HepG2 (cell line): ENCODE results near the gene OTOG. TPM values are rescaled to one million over a fixed set of nuclear protein-coding genes. Genes with fewer than 3 reads are reported as not detected.

Source experiments
- ATAC-seq: fragments of 200-7000 bp; cut with Tn5 transposase; 3 replicates; pipeline ENCODE4 v1.9.1; 2020; ENCODE audit warnings: mild to moderate bottlenecking, moderate library complexity
- BruUV-seq: library from RNA; stranded (reverse); fragments of 400-500 nt; replicated peaks from 2 replicates; lab custom pipeline; 2021; lab: Mats Ljungman, UMichigan
- CTCF ChIA-PET: fragments of 300-600 bp; formaldehyde crosslinking; extraction: SDS; loops from one replicate; lab custom pipeline; 2021; ENCODE audit warnings: low total read pairs, inconsistent platforms, low intra/inter-chr PET ratio; lab: Yijun Ruan, JAX
- POLR2A ChIA-PET: fragments of 350-600 bp; sonication (Branson Sonifier 250); formaldehyde crosslinking; loops from one replicate; lab custom pipeline; 2020; ENCODE audit warnings: antibody characterized with exemption, inconsistent platforms; lab: Yijun Ruan, JAX
- DNase-seq: peaks from one replicate; pipeline ENCODE4 v3.0.0-alpha.2; 2015; ENCODE audit warnings: low spot score
- FAIRE-seq: peaks from 3 replicates; lab custom pipeline; 2011; peaks lifted over from hg19 to GRCh38; lab: Jason Lieb, UNC
- H2AFZ ChIP-seq: one replicate; pipeline ENCODE4 v1.6.1; 2011; ENCODE audit warnings: low read length, inconsistent platforms
- H3K27ac ChIP-seq: fragments of 300-600 bp; 3 replicates; pipeline ENCODE4 v1.8.0; 2011; ENCODE audit warnings: mixed run types, mild to moderate bottlenecking, mixed read lengths, low read length, inconsistent platforms; ENCODE audit not compliant: insufficient read depth; ENCODE audit errors: extremely low read length
- H3K27me3 ChIP-seq, 2 experiments: fragments of 200-600 bp in 1 of 2; 2 replicates in 1 of 2; 3 replicates in 1 of 2; pipeline versions ENCODE4 v1.6.0 to v1.8.0; 2011; ENCODE audit warnings: low read length in 2 of 2, mild to moderate bottlenecking in 2 of 2, moderate library complexity in 2 of 2, inconsistent platforms in 1 of 2; ENCODE audit not compliant: insufficient read depth in 2 of 2, control insufficient read depth in 1 of 2
- H3K36me3 ChIP-seq, 2 experiments: fragments of 200-600 bp in 1 of 2; replicated peaks in 1 of 2; 2 replicates in 1 of 2; 3 replicates in 1 of 2; pipeline versions ENCODE4 v1.5.1 to v1.8.0; 2011; ENCODE audit warnings: low read length in 2 of 2, inconsistent platforms in 1 of 2; ENCODE audit not compliant: insufficient read depth in 2 of 2, control insufficient read depth in 1 of 2
- H3K4me1 ChIP-seq: 2 replicates; pipeline ENCODE4 v1.5.1; 2012; ENCODE audit warnings: low read length, inconsistent platforms; ENCODE audit not compliant: insufficient read depth
- H3K4me2 ChIP-seq: 2 replicates; pipeline ENCODE4 v1.6.0; 2011; ENCODE audit warnings: low read depth, low read length, inconsistent platforms
- H3K4me3 ChIP-seq, 3 experiments: fragments of 200-600 bp in 1 of 3; sonication (generic), shearing (Covaris generic) in 1 of 3; replicated peaks in 1 of 3; 2 replicates each; pipeline ENCODE4 v1.5.1; 2011 to 2016; ENCODE audit warnings: low read length in 3 of 3, inconsistent platforms in 2 of 3, low read depth in 2 of 3, mild to moderate bottlenecking in 2 of 3, control low read depth in 1 of 3, mixed read lengths in 1 of 3; ENCODE audit not compliant: insufficient read depth in 1 of 3
- H3K79me2 ChIP-seq: one replicate; pipeline ENCODE4 v1.6.1; 2011; ENCODE audit warnings: low read length, inconsistent platforms; ENCODE audit not compliant: insufficient read depth
- H3K9ac ChIP-seq: 2 replicates; pipeline ENCODE4 v1.6.0; 2011; ENCODE audit warnings: mild to moderate bottlenecking, low read depth, low read length, inconsistent platforms; ENCODE audit not compliant: insufficient read depth
- H3K9me3 ChIP-seq: 2 replicates; pipeline ENCODE4 v1.5.1; 2012; ENCODE audit warnings: mild to moderate bottlenecking, low read length
- H4K20me1 ChIP-seq: 2 replicates; pipeline ENCODE4 v1.6.0; 2011; ENCODE audit warnings: inconsistent platforms, mild to moderate bottlenecking, low read length, moderate library complexity; ENCODE audit not compliant: insufficient read depth
- ARID3A ChIP-seq: IDR thresholded peaks from 2 replicates; pipeline ENCODE4 v1.6.1; 2012; ENCODE audit warnings: low read depth, low read length, improper control_type of control experiment
- CC2D1A ChIP-seq: sonication (generic); formaldehyde crosslinking; IDR thresholded peaks from 2 replicates; pipeline ENCODE4 v1.8.1; 2023; ENCODE audit warnings: mild to moderate bottlenecking, missing genetic modification reagents
- CSRNP2 ChIP-seq: sonication (generic); formaldehyde crosslinking; conservative IDR thresholded peaks from 2 replicates; pipeline ENCODE4 v1.8.0; 2022; ENCODE audit warnings: low read depth, missing genetic modification reagents
- ETV5 ChIP-seq: IDR thresholded peaks from 2 replicates; pipeline ENCODE4 v1.6.1; 2018; ENCODE audit warnings: missing biosample characterization, missing genetic modification reagents, inconsistent platforms, borderline replicate concordance
- GATAD1 ChIP-seq: IDR thresholded peaks from 2 replicates; pipeline ENCODE4 v1.6.1; 2016; ENCODE audit warnings: missing genetic modification reagents, missing compliant biosample characterization
- GZF1 ChIP-seq: sonication (generic); formaldehyde crosslinking; IDR thresholded peaks from 2 replicates; pipeline ENCODE4 v1.5.1; 2020; ENCODE audit warnings: mild to moderate bottlenecking, missing genetic modification reagents
- IRX3 ChIP-seq: sonication (generic); formaldehyde crosslinking; IDR thresholded peaks from 2 replicates; pipeline ENCODE4 v1.8.1; 2023; ENCODE audit warnings: mild to moderate bottlenecking, low read depth, missing genetic modification reagents, borderline replicate concordance
- KDM5B ChIP-seq: sonication (generic); formaldehyde crosslinking; IDR thresholded peaks from 2 replicates; pipeline ENCODE4 v1.4.0; 2020; ENCODE audit warnings: missing genetic modification reagents, mild to moderate bottlenecking, borderline replicate concordance
- ONECUT2 ChIP-seq: sonication (generic); formaldehyde crosslinking; IDR thresholded peaks from 2 replicates; pipeline ENCODE4 v1.4.0; 2020; ENCODE audit warnings: missing genetic modification reagents
- ZFP36L2 ChIP-seq: sonication (generic); formaldehyde crosslinking; IDR thresholded peaks from 2 replicates; pipeline ENCODE4 v1.4.0; 2020; ENCODE audit warnings: missing genetic modification reagents
- ZIK1 ChIP-seq: sonication (generic); formaldehyde crosslinking; IDR thresholded peaks from 2 replicates; pipeline ENCODE4 v1.5.0; 2020; ENCODE audit warnings: mild to moderate bottlenecking, low read depth, missing genetic modification reagents, borderline replicate concordance
- ZMYM4 ChIP-seq: sonication (generic); formaldehyde crosslinking; IDR thresholded peaks from 2 replicates; pipeline ENCODE4 v1.8.1; 2023; ENCODE audit warnings: mild to moderate bottlenecking, missing genetic modification reagents
- ZNF501 ChIP-seq: sonication (generic); formaldehyde crosslinking; IDR thresholded peaks from 2 replicates; pipeline ENCODE4 v1.5.1; 2020; ENCODE audit warnings: mild to moderate bottlenecking, moderate library complexity, missing genetic modification reagents
- ZNF562 ChIP-seq: sonication (generic); formaldehyde crosslinking; IDR thresholded peaks from 2 replicates; pipeline ENCODE4 v1.8.0; 2022; ENCODE audit warnings: missing genetic modification reagents, borderline replicate concordance
- ZSCAN25 ChIP-seq: sonication (generic); formaldehyde crosslinking; IDR thresholded peaks from 2 replicates; pipeline ENCODE4 v1.8.0; 2022; ENCODE audit warnings: mild to moderate bottlenecking, missing genetic modification reagents
- ZZZ3 ChIP-seq: sonication (generic); formaldehyde crosslinking; IDR thresholded peaks from 2 replicates; pipeline ENCODE4 v1.4.0; 2020; ENCODE audit warnings: missing genetic modification reagents, mild to moderate bottlenecking, borderline replicate concordance
- WGBS: methylation state at CpG from one replicate; pipeline ENCODE4 v1.1.6; 2017; ENCODE audit warnings: low lambda C conversion rate; 5-methylcytosine and 5-hydroxymethylcytosine counted together
- in situ Hi-C: cut with HindIII; loops from 2 replicates; pipeline ENCODE4 v1.10.0; 2017; ENCODE audit warnings: low pct_unique_long_range_greater_than_20kb; ENCODE audit not compliant: extremely low pct_ligation_motif_present
- intact Hi-C: fragments of 100-400 bp; cut with micrococcal nuclease; formaldehyde crosslinking; loops from one replicate; pipeline ENCODE4 v1.10.0; 2022; ENCODE audit not compliant: unreplicated experiment
- polyA plus RNA-seq, 8 experiments: library from polyadenylated mRNA; depleted of rRNA in 3 of 8; stranded (reverse) in 7 of 8; unstranded in 1 of 8; fragments of >200 nt; fragmentation: Illumina TruSeq in 4 of 8; extraction: Trizol in 4 of 8; gene quantifications; 2 replicates each; pipeline versions ENCODE4 v1.2.1 to v1.2.3, GENCODE V29; 2011 to 2016; ENCODE audit warnings: low read depth in 4 of 8, missing spikeins in 1 of 8, mixed read lengths in 1 of 8; ENCODE audit not compliant: insufficient read depth in 1 of 8
- total RNA-seq, 5 experiments: library from RNA; depleted of rRNA; stranded (reverse); fragments of >200 nt; fragmentation: Illumina TruSeq; extraction: Trizol; gene quantifications; 2 replicates each; pipeline ENCODE4 v1.2.3, GENCODE V29; 2016; ENCODE audit warnings: low read depth in 1 of 5
- TF ChIP-seq, protein P1 (sequence below): sonication (generic); formaldehyde crosslinking; IDR thresholded peaks from 2 replicates; pipeline ENCODE4 v1.5.0; 2020; ENCODE audit warnings: mild to moderate bottlenecking, low read depth, missing genetic modification reagents, borderline replicate concordance
- TF ChIP-seq, protein P2 (sequence below): sonication (generic); formaldehyde crosslinking; IDR thresholded peaks from 2 replicates; pipeline ENCODE4 v1.8.1; 2023; ENCODE audit warnings: missing genetic modification reagents, inconsistent platforms, borderline replicate concordance
- TF ChIP-seq, protein P3 (sequence below): sonication (generic); formaldehyde crosslinking; IDR thresholded peaks from 2 replicates; pipeline ENCODE4 v1.4.0; 2020; ENCODE audit warnings: missing genetic modification reagents, mild to moderate bottlenecking, borderline replicate concordance

Gene OTOG
- total and polyA plus RNA-seq, 2 of the 13 experiments (the other 11 are each of a cell fraction or from before 2014, with no cell fraction given) = not detected

DNA sequence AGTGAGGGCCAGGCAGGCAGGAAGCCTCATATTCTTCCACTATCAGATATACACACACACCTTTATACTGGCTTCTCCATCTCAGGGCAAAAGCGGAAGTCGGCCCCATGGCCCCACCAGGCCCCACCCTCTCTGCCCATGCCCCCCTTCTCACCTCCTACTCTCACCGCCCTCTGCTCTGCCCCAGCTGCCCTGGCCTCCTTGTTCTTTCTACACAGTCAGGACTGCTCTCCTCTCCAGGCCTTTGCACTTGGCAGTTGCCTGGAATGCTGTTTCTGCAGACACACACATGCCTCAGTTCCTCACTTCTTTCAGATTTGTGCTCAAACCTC is 25.3 kb downstream of the OTOG start:
- Histone ChIP-seq H3K9me3 (no peaks in the 10 kb centered on the region), H3K9ac (no peak overlapping the region), H3K79me2 (no peaks in the 10 kb centered on the region), H4K20me1 (no peaks in the 10 kb centered on the region), H3K4me2 (no peak overlapping the region), H3K36me3 (no peaks in the 10 kb centered on the region), H3K27me3 (peaks cover 3 to 9% of the 10 kb centered on the region in 2 experiments; a peak in 2 of 5 replicates), H2AFZ (no peak overlapping the region), H3K27ac (no peak overlapping the region), H3K4me3 (no peak overlapping the region), H3K4me1 (no peaks in the 10 kb centered on the region)
- ChIA-PET POLR2A (no interaction called here), CTCF (no interaction called here)
- no TSS peak for BruUV-seq
- no peak for ATAC-seq
- no peak for DNase-seq
- in situ Hi-C loops (no loop called here), intact Hi-C loops (no loop called here)
- WGBS = 24% methylated on average over 3 of the region's 3 CpGs
- no peak for FAIRE-seq
- TF ChIP-seq ARID3A (no peak), ZMYM4 (CRISPR knock-in tag) (no peak), CC2D1A (no peak), GATAD1 (CRISPR knock-in tag) (no peak), GZF1 (no peak), CSRNP2 (CRISPR knock-in tag) (no peak), ZFP36L2 (CRISPR knock-in tag) (no peak), ZNF562 (CRISPR knock-in tag) (no peak), ETV5 (CRISPR knock-in tag) (no peak), ZNF501 (no peak), ZSCAN25 (no peak), ONECUT2 (CRISPR knock-in tag) (no peak), ZIK1 (CRISPR knock-in tag) (no peak), ZZZ3 (CRISPR knock-in tag) (no peak), IRX3 (CRISPR knock-in tag) (no peak), KDM5B (no peak)
- TF ChIP-seq, protein P1, sequence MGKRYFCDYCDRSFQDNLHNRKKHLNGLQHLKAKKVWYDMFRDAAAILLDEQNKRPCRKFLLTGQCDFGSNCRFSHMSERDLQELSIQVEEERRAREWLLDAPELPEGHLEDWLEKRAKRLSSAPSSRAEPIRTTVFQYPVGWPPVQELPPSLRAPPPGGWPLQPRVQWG (CRISPR knock-in tag) = no peak
- TF ChIP-seq, protein P2, sequence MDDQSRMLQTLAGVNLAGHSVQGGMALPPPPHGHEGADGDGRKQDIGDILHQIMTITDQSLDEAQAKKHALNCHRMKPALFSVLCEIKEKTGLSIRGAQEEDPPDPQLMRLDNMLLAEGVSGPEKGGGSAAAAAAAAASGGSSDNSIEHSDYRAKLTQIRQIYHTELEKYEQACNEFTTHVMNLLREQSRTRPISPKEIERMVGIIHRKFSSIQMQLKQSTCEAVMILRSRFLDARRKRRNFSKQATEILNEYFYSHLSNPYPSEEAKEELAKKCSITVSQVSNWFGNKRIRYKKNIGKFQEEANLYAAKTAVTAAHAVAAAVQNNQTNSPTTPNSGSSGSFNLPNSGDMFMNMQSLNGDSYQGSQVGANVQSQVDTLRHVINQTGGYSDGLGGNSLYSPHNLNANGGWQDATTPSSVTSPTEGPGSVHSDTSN (CRISPR knock-in tag) = no peak
- TF ChIP-seq, protein P3, sequence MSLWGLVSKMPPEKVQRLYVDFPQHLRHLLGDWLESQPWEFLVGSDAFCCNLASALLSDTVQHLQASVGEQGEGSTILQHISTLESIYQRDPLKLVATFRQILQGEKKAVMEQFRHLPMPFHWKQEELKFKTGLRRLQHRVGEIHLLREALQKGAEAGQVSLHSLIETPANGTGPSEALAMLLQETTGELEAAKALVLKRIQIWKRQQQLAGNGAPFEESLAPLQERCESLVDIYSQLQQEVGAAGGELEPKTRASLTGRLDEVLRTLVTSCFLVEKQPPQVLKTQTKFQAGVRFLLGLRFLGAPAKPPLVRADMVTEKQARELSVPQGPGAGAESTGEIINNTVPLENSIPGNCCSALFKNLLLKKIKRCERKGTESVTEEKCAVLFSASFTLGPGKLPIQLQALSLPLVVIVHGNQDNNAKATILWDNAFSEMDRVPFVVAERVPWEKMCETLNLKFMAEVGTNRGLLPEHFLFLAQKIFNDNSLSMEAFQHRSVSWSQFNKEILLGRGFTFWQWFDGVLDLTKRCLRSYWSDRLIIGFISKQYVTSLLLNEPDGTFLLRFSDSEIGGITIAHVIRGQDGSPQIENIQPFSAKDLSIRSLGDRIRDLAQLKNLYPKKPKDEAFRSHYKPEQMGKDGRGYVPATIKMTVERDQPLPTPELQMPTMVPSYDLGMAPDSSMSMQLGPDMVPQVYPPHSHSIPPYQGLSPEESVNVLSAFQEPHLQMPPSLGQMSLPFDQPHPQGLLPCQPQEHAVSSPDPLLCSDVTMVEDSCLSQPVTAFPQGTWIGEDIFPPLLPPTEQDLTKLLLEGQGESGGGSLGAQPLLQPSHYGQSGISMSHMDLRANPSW (CRISPR knock-in tag) = no peak
